Epithelial cell of esophagus (primary cell): Measurements from ENCODE around the gene TMEM132C.
"Not testable (repeated sequence)": the region's sequence is repeated elsewhere in the genome, so short reads cannot be mapped to it uniquely, and the experiment has no call there.

Source experiments
- DNase-seq: peaks from one replicate; pipeline ENCODE4 v3.0.0; 2010; ENCODE audit warnings: low read depth
- H3K4me3 ChIP-seq: 2 replicates; pipeline ENCODE4 v1.5.1; 2011; ENCODE audit warnings: mild to moderate bottlenecking, low read length, control low read depth
- CTCF ChIP-seq: IDR thresholded peaks from 2 replicates; pipeline ENCODE4 v1.5.1; 2011; ENCODE audit warnings: low read depth, mild to moderate bottlenecking, low read length, control low read depth, inconsistent platforms; ENCODE audit not compliant: insufficient read depth; ENCODE audit errors: missing control alignments

TMEM132C gene

GRCh38 chr12:128463881-128464280, 196.9 kb downstream of the TMEM132C start:
- no peak overlapping the region for H3K4me3 ChIP-seq
- no peak for DNase-seq
- no peak for TF ChIP-seq CTCF

- no peak for TF ChIP-seq CTCF
- DNase-seq: peak; percentile 2
- H3K4me3 ChIP-seq: no peak overlapping the region
Measured at GRCh38 chr12:128467882-128468281, 200.9 kb downstream of the TMEM132C start.

- DNase-seq: no peak
- no peak for TF ChIP-seq CTCF
- no peak overlapping the region for H3K4me3 ChIP-seq
Measured at GRCh38 chr12:128468926-128469325, 202.0 kb downstream of the TMEM132C start.

- H3K4me3 ChIP-seq: no peak overlapping the region
- TF ChIP-seq CTCF: no peak
- DNase-seq: no peak
Measured at GRCh38 chr12:128471491-128471890, 204.5 kb downstream of the TMEM132C start.

GRCh38 chr12:128474916-128475315, 207.9 kb downstream of the TMEM132C start:
- no peak for DNase-seq
- no peak overlapping the region for H3K4me3 ChIP-seq
- TF ChIP-seq CTCF: no peak

GRCh38 chr12:128476266-128476665, 209.3 kb downstream of the TMEM132C start:
- no peak overlapping the region for H3K4me3 ChIP-seq
- no peak for TF ChIP-seq CTCF
- no peak for DNase-seq

GRCh38 chr12:128483526-128484255, 216.7 kb downstream of the TMEM132C start:
- no peak overlapping the region for H3K4me3 ChIP-seq
- no peak for TF ChIP-seq CTCF
- no peak for DNase-seq

- not testable (repeated sequence) for H3K4me3 ChIP-seq, DNase-seq
Measured at GRCh38 chr12:128497376-128497775, 230.4 kb downstream of the TMEM132C start.
